HepG2 (cell line): ENCODE results near the gene IL1RL2.

Experiments
- KDM6A ChIP-seq: IDR thresholded peaks from 2 replicates; pipeline ENCODE4 v1.6.1; 2016; ENCODE audit warnings: low read depth
- NCOA2 ChIP-seq: sonication (generic); formaldehyde crosslinking; IDR thresholded peaks from 2 replicates; pipeline ENCODE4 v1.8.0; 2022; ENCODE audit warnings: inconsistent platforms
- NFE2L2 ChIP-seq: fragments of 150-350 bp; IDR thresholded peaks from 2 replicates; pipeline ENCODE4 v1.6.1; 2014; ENCODE audit warnings: low read length
- POLR2A ChIP-seq, 2 experiments: IDR thresholded peaks; 2 replicates each; pipeline ENCODE4 v1.6.1; 2011; ENCODE audit warnings: low read depth in 2 of 2, low read length in 2 of 2, mild to moderate bottlenecking in 1 of 2, moderate library complexity in 1 of 2; ENCODE audit not compliant: insufficient read depth in 1 of 2
- POLR2AphosphoS5 ChIP-seq: IDR thresholded peaks from 2 replicates; pipeline ENCODE4 v1.6.1; 2012; ENCODE audit warnings: low read depth, low read length
- ZNF12 ChIP-seq: sonication (generic); formaldehyde crosslinking; IDR thresholded peaks from 2 replicates; pipeline ENCODE4 v1.5.0; 2020; ENCODE audit warnings: missing genetic modification reagents
- ZNF274 ChIP-seq: sonication (generic); formaldehyde crosslinking; IDR thresholded peaks from 2 replicates; pipeline ENCODE4 v1.5.1; 2020; ENCODE audit warnings: mild to moderate bottlenecking, missing genetic modification reagents
- TF ChIP-seq, protein P1 (sequence below): sonication (generic); formaldehyde crosslinking; conservative IDR thresholded peaks from 2 replicates; pipeline ENCODE4 v1.4.0; 2020; ENCODE audit warnings: missing genetic modification reagents

DNA sequence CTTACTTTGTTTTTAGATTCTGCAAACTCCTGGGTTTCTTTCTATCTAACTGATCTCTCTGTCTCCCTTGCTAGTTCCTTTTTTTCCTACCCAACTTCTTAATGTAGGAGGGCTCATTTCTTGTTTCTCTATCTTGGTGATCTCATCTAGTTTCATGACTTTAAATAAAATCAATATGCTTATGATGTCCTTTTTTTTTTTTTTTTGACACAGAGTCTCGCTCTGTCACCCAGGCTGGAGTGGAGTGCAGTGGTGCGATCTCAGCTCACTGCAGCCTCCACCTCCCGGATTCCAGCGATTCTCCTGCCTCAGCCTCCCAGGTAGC, 82.3 kb downstream of the IL1RL2 start:
- TF ChIP-seq KDM6A (CRISPR knock-in tag) (no peak), POLR2AphosphoS5 (no peak), NCOA2 (CRISPR knock-in tag) (no peak), ZNF12 (CRISPR knock-in tag) (no peak), NFE2L2 (no peak), POLR2A (IDR thresholded peaks at IDR 0.05; ENCODE audit: insufficient read depth in 1 of 2, low read depth in 2 of 2, low read length in 2 of 2) (no peak), ZNF274 (no peak)
- TF ChIP-seq, protein P1, sequence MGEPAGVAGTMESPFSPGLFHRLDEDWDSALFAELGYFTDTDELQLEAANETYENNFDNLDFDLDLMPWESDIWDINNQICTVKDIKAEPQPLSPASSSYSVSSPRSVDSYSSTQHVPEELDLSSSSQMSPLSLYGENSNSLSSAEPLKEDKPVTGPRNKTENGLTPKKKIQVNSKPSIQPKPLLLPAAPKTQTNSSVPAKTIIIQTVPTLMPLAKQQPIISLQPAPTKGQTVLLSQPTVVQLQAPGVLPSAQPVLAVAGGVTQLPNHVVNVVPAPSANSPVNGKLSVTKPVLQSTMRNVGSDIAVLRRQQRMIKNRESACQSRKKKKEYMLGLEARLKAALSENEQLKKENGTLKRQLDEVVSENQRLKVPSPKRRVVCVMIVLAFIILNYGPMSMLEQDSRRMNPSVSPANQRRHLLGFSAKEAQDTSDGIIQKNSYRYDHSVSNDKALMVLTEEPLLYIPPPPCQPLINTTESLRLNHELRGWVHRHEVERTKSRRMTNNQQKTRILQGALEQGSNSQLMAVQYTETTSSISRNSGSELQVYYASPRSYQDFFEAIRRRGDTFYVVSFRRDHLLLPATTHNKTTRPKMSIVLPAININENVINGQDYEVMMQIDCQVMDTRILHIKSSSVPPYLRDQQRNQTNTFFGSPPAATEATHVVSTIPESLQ (CRISPR knock-in tag), result no peak
